Mucosa of stomach (tissue), 1 donor: ENCODE measurements around the gene NOTUM.

Experiments used
- H3K27me3 ChIP-seq: one replicate; pipeline ENCODE4 v1.7.0; 2013; ENCODE audit warnings: mild to moderate bottlenecking, low read length; ENCODE audit not compliant: control insufficient read depth, insufficient read depth
- H3K36me3 ChIP-seq: one replicate; pipeline ENCODE4 v1.7.0; 2013; ENCODE audit warnings: low read length; ENCODE audit not compliant: control insufficient read depth, insufficient read depth
- H3K4me1 ChIP-seq: one replicate; pipeline ENCODE4 v1.7.0; 2013; ENCODE audit warnings: mild to moderate bottlenecking, low read length; ENCODE audit not compliant: control insufficient read depth, insufficient read depth
- H3K4me3 ChIP-seq: one replicate; pipeline ENCODE4 v1.7.0; 2013; ENCODE audit warnings: low read length
- H3K9ac ChIP-seq: one replicate; pipeline ENCODE4 v1.7.0; 2013; ENCODE audit warnings: mild to moderate bottlenecking, low read length, moderate library complexity
- H3K9me3 ChIP-seq: one replicate; pipeline ENCODE4 v1.7.0; 2013; ENCODE audit warnings: mild to moderate bottlenecking, low read length, moderate library complexity; ENCODE audit not compliant: control insufficient read depth
- donor health status: Pancreatic carcinoma.

NOTUM gene

GRCh38 chr17:81932333-81932983, 28.5 kb downstream of the NOTUM start:
- H3K4me3 ChIP-seq = no peak overlapping the region
- peaks cover 39% of the 10 kb centered on the region for H3K4me1 ChIP-seq
- no peaks in the 10 kb centered on the region for H3K9me3 ChIP-seq
- H3K27me3 ChIP-seq = peaks cover 10% of the 10 kb centered on the region
- H3K9ac ChIP-seq = no peak overlapping the region
- H3K36me3 ChIP-seq = no peaks in the 10 kb centered on the region

- Histone ChIP-seq H3K4me3 (no peak overlapping the region), H3K27me3 (peaks cover 10% of the 10 kb centered on the region), H3K4me1 (peaks cover 39% of the 10 kb centered on the region), H3K9me3 (no peaks in the 10 kb centered on the region), H3K36me3 (no peaks in the 10 kb centered on the region), H3K9ac (no peak overlapping the region)
Measured at GRCh38 chr17:81931557-81932332, 29.2 kb downstream of the NOTUM start.

- Histone ChIP-seq H3K9ac (no peak overlapping the region), H3K27me3 (peaks cover 10% of the 10 kb centered on the region), H3K36me3 (no peaks in the 10 kb centered on the region), H3K4me1 (peaks cover 39% of the 10 kb centered on the region), H3K9me3 (no peaks in the 10 kb centered on the region), H3K4me3 (no peak overlapping the region)
Measured at GRCh38 chr17:81931189-81931556, 29.8 kb downstream of the NOTUM start.

GRCh38 chr17:81930142-81931125, 30.6 kb downstream of the NOTUM start:
- peaks cover 38% of the 10 kb centered on the region for H3K4me1 ChIP-seq
- H3K27me3 ChIP-seq = peaks cover 10% of the 10 kb centered on the region
- no peaks in the 10 kb centered on the region for H3K9me3 ChIP-seq
- H3K9ac ChIP-seq = no peak overlapping the region
- H3K36me3 ChIP-seq = no peaks in the 10 kb centered on the region
- no peak overlapping the region for H3K4me3 ChIP-seq

GRCh38 chr17:81929253-81930141, 31.5 kb downstream of the NOTUM start:
- Histone ChIP-seq H3K9ac (no peak overlapping the region), H3K4me1 (peaks cover 45% of the 10 kb centered on the region), H3K4me3 (no peak overlapping the region), H3K36me3 (no peaks in the 10 kb centered on the region), H3K27me3 (peaks cover 10% of the 10 kb centered on the region), H3K9me3 (no peaks in the 10 kb centered on the region)

GRCh38 chr17:81928544-81929252, 32.3 kb downstream of the NOTUM start:
- Histone ChIP-seq H3K9me3 (no peaks in the 10 kb centered on the region), H3K4me1 (peaks cover 53% of the 10 kb centered on the region), H3K36me3 (no peaks in the 10 kb centered on the region), H3K27me3 (peaks cover 10% of the 10 kb centered on the region), H3K9ac (peak overlapping the region; percentile 55), H3K4me3 (peak overlapping the region; percentile 31)

GRCh38 chr17:81927653-81928543, 33.1 kb downstream of the NOTUM start, which contains the start of gene MAFG:
TSS of gene MAFG (minus strand) at chr17:81927735. CDS start at chr17:81923185, 4,550 bp downstream.
- Histone ChIP-seq H3K27me3 (peaks cover 10% of the 10 kb centered on the region), H3K9ac (peak within 1 kb of the TSS; percentile 83), H3K4me1 (peaks cover 60% of the 10 kb centered on the region), H3K9me3 (no peaks in the 10 kb centered on the region), H3K36me3 (no peaks in the 10 kb centered on the region), H3K4me3 (peak within 1 kb of the TSS; percentile 80)

GRCh38 chr17:81927152-81927652, 33.8 kb downstream of the NOTUM start:
- H3K4me1 ChIP-seq = peaks cover 63% of the 10 kb centered on the region
- no peaks in the 10 kb centered on the region for H3K9me3 ChIP-seq
- H3K4me3 ChIP-seq = peak overlapping the region; percentile 80
- H3K36me3 ChIP-seq = no peaks in the 10 kb centered on the region
- peaks cover 10% of the 10 kb centered on the region for H3K27me3 ChIP-seq
- peak overlapping the region; percentile 83 for H3K9ac ChIP-seq

GRCh38 chr17:81926451-81927151, 34.4 kb downstream of the NOTUM start:
- Histone ChIP-seq H3K36me3 (no peaks in the 10 kb centered on the region), H3K4me3 (peak overlapping the region; percentile 80), H3K9me3 (no peaks in the 10 kb centered on the region), H3K4me1 (peaks cover 62% of the 10 kb centered on the region), H3K9ac (peak overlapping the region; percentile 83), H3K27me3 (peaks cover 10% of the 10 kb centered on the region)
